NCI-H1436 treated with DMSO at 0.1 percent for 48 hours (cell line): Measurements from ENCODE around the gene LRRK1.

Experiments used
- DNase-seq: peaks from one replicate; lab custom pipeline; 2025; lab: John Stamatoyannopoulos, UW

Gene LRRK1

DNA sequence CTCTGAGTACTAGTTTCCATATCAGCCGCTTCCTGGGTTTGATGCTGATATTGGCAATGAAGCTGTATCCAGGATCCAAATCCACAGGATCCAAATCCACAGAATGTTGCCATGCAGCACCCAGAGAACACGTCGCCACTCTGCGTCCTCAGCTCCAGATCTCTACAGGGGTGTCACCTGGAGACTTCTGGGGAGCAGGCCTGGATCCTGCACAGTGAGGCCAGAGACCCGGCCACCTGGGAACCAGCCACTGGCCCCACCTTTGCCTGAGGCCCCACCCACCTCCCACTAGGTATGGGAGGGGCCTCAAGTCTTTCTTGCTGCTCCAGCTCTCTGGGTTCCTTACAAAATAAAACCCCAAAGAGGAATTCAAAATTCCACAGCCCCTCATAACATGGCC is 123.9 kb downstream of the LRRK1 start:
- DNase-seq, result no peak

GRCh38 chr15:101043911-101044624 is 124.9 kb downstream of the LRRK1 start:
- DNase-seq, result no peak

DNA sequence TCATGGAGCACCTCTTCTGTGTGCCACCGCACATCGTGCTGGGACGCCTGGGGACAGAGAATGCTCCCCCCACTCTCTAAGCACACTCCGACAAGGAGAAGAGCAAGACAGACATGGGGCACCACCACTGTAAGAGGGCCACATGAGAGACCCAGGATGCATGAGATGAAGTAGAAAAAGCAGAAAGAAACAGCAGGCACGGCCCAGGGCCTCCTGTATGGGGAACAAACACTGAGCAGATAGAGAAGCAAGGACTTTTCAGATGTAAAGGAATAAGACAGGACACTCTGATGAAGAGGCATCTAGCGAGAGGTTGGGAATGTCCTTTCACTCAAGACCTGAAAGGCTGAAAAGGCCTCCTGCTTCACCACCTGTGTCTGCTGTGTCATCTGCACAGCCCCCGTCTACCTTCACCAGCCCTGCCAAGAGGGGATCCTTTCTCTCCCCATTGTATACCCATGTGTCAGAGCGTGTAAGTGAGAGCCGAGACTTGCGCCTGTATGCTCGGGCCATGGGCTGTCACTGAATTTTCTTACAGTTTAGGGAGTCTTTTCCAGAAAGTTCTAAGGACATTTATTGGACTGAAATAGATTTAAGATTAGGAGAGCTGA is 125.6 kb downstream of the LRRK1 start:
- no peak for DNase-seq

DNA sequence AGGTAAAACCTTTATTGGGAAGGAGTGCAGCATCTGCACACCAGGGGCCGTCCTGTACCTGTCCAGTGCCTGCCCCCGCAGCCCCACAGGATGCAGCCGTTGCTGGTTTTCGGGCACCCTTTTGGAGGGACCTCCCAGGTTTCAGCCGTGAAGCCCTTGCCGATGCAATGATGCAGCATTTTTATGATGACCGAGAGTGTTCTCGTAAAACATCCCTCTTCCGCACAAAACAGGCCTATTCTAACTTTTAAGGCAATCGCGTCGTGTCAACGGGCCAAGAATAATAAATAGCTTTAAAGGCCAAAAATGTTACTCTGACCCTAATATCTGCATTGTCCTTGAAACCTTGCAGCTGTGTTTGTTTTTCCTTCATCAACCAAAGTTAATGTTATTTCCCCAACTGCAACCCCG is 126.1 kb downstream of the LRRK1 start:
- no peak for DNase-seq

- DNase-seq, result no peak
Observed at GRCh38 chr15:101045835-101046691, 126.9 kb downstream of the LRRK1 start.

GRCh38 chr15:101046826-101047225 is 127.7 kb downstream of the LRRK1 start:
- no peak for DNase-seq

DNA sequence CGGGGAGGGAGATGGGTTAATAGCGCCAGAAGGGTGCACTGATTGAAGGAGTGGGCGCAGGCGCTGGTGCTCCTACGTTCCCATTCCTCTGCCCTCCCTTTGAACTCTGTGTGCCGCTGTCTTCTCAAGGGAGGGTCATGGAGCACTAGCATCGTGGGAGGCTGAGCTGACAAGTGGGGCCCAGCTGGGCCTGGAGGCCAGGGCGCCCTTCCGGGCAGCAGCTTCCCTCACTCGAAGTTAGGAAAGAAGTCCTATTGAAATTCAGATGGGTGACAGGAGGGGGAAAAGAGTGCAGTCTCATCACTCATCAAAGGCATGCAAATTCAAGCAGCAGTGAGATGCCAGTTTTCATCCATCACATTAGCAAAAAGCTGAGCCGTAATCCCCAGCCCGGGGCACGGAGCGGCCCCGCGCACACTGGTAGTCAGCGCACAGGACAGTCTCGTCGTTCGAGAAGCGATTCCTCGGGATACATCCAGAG is 128.2 kb downstream of the LRRK1 start:
- no peak for DNase-seq

DNA sequence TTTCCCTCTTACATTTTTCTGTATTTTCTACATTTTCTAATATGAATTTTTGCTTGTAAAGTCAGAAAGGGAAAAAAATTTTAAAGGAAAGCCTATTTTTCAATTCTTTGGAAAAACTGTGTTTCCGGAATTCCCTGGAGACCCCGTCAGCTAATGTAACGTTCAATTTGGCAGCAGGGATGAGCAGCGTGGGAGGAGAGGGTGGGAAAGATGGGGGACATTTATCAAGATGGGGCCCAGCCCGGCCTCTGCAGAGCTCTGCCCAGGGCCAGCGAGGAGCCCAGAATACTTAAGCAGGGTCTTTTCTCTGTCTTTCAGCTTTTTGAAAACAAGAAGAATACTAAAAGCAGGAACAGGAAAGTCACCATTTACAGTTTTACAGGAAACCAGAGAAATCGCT is 129.0 kb downstream of the LRRK1 start:
- no peak for DNase-seq

GRCh38 chr15:101048581-101049030 is 129.4 kb downstream of the LRRK1 start:
- DNase-seq, result no peak

GRCh38 chr15:101049282-101049681 is 130.1 kb downstream of the LRRK1 start:
- DNase-seq, result no peak

- DNase-seq, result no peak
Observed at GRCh38 chr15:101049856-101050622, 130.9 kb downstream of the LRRK1 start.

- no peak for DNase-seq
Observed at GRCh38 chr15:101050623-101051290, 131.6 kb downstream of the LRRK1 start.

GRCh38 chr15:101051291-101052030 is 132.3 kb downstream of the LRRK1 start:
- no peak for DNase-seq

- no peak for DNase-seq
Observed at GRCh38 chr15:101052031-101052620, 133.0 kb downstream of the LRRK1 start.

DNA sequence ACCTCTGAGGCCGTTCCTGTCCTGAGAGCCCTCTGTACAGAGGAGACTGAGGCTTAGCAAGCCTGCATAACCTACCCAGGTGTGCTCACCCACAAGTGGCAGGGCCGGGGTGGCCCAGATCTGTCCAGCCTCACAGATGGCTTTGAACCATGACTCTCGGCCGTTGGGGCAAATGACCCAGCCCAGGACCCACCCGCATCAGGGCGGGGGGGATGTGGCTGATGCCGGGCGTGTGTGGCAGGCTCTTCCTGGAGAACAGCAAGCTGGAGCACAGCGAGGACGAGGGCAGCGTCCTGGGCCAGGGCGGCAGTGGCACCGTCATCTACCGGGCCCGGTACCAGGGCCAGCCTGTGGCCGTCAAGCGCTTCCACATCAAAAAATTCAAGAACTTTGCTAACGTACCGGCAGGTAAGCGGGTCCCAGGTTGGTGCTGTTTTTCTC is 133.5 kb downstream of the LRRK1 start:
- no peak for DNase-seq

DNA sequence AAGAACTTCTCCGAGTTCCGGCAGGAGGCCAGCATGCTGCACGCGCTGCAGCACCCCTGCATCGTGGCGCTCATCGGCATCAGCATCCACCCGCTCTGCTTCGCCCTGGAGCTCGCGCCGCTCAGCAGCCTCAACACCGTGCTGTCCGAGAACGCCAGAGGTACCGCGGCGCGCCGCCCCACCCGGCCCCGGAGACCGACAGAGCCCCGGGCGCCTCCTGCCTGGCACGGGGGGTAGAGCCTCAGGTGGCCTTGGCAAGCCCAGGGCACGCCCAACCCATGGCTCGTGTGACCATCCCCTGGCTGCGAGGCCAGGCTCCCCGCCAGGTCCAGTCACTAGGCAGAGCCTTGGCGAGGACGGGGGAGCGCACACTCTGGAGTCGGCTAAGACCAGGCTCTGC is 134.1 kb downstream of the LRRK1 start:
- no peak for DNase-seq

DNA sequence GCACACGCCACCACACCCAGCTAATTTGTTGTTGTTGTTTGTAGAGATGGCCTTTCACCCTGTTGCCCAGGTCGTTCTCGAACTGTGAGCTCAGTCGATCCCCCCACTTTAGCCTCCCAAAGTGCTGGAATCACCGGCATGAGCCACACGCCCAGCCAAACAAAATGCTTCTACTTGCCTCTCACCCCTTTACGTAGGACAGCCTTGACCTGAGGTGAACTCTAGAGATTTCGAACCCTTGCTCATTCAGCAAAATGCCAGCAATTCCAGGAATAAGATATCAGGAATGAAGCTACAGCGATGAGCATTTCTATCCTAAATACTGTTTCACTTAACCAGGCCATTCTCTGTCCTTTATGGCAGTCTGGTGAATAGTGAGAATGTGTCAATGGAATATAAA is 135.0 kb downstream of the LRRK1 start:
- no peak for DNase-seq

- DNase-seq, result no peak
Observed at GRCh38 chr15:101054991-101055390, 135.8 kb downstream of the LRRK1 start.

DNA sequence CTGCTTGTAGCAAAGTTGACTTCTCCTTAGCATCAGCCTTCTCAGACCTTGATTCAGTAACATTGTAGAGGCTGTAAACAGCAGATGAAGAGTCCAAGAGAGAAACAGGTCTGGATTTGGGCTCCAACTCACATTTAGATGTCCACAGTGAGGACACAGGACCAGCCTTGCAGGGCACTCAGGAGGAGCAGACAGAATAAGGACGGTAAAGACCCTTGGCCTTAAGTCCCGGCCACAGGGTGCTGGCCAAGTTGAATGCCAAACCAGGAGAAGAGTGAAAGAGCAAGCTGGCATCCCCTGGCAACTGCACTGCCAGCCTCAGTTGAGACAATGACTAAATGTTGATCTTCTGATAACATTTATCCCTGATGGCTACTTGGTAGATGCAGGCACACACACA is 136.3 kb downstream of the LRRK1 start:
- DNase-seq, result no peak
